ENCODE data around the gene NFIB. TPM values are rescaled to one million over a fixed set of nuclear protein-coding genes. Genes with fewer than 3 reads are reported as not detected.

Gene NFIB
- total RNA-seq, 2 donors from 2014 or later: 5.3 to 14.1 TPM

DNA sequence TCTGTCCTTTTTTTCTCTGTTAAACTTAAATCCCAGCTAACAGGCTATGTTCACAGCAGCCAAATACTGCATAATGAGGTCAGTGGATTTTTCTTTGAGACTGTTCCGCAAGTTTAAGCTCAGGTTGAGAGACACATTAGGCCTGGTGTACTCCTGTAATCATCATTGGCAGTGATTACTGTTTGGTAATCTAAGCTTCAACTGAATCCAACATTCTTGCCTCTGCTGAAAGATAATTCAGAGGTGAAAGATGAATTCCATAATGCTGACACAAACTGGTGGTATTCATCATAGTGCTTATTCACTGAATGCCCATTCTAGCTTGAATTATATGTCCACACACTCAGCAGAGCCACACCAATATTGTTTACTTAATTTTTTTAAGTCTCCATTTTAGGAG lies 108.5 kb downstream of the NFIB start:
- H3K27ac Mint-ChIP-seq: no peak overlapping the region
- H3K36me3 ChIP-seq (ENCODE audit: control insufficient read depth, insufficient read depth, low read length): no peaks in the 10 kb centered on the region
- H3K9me3 ChIP-seq (ENCODE audit: control insufficient read depth, low read length): no peaks in the 10 kb centered on the region
- H3K4me1 ChIP-seq (ENCODE audit: control insufficient read depth, insufficient read depth, low read length): no peaks in the 10 kb centered on the region
- no peak overlapping the region for H3K4me3 ChIP-seq (ENCODE audit: low read length)
- peaks cover 7% of the 10 kb centered on the region for H3K27me3 ChIP-seq (ENCODE audit: control insufficient read depth, insufficient read depth, low read length, poor library complexity, severe bottlenecking)
- no peak overlapping the region for H3K4me3 Mint-ChIP-seq
- TF ChIP-seq, protein P1, sequence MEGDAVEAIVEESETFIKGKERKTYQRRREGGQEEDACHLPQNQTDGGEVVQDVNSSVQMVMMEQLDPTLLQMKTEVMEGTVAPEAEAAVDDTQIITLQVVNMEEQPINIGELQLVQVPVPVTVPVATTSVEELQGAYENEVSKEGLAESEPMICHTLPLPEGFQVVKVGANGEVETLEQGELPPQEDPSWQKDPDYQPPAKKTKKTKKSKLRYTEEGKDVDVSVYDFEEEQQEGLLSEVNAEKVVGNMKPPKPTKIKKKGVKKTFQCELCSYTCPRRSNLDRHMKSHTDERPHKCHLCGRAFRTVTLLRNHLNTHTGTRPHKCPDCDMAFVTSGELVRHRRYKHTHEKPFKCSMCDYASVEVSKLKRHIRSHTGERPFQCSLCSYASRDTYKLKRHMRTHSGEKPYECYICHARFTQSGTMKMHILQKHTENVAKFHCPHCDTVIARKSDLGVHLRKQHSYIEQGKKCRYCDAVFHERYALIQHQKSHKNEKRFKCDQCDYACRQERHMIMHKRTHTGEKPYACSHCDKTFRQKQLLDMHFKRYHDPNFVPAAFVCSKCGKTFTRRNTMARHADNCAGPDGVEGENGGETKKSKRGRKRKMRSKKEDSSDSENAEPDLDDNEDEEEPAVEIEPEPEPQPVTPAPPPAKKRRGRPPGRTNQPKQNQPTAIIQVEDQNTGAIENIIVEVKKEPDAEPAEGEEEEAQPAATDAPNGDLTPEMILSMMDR (conservative IDR thresholded peaks at IDR 0.05): no peak
- no peaks in the 10 kb centered on the region for H3K27me3 Mint-ChIP-seq (ENCODE audit: insufficient read depth)
- WGBS, 2 experiments (ENCODE audit: insufficient coverage in 1 of 2, insufficient read length in 1 of 2): 97 to 100% methylated on average over 1 of the region's 1 CpG
- H3K4me1 Mint-ChIP-seq: peaks cover 5% of the 10 kb centered on the region
- H3K9ac ChIP-seq (ENCODE audit: extremely low read depth, low read length, poor library complexity, severe bottlenecking): no peak overlapping the region
- no peaks in the 10 kb centered on the region for H3K9me3 Mint-ChIP-seq
- H3K36me3 Mint-ChIP-seq (ENCODE audit: low read depth): no peaks in the 10 kb centered on the region
- no peak for DNase-seq
- no peak overlapping the region for H3K27ac ChIP-seq (ENCODE audit: low read depth, low read length)

DNA sequence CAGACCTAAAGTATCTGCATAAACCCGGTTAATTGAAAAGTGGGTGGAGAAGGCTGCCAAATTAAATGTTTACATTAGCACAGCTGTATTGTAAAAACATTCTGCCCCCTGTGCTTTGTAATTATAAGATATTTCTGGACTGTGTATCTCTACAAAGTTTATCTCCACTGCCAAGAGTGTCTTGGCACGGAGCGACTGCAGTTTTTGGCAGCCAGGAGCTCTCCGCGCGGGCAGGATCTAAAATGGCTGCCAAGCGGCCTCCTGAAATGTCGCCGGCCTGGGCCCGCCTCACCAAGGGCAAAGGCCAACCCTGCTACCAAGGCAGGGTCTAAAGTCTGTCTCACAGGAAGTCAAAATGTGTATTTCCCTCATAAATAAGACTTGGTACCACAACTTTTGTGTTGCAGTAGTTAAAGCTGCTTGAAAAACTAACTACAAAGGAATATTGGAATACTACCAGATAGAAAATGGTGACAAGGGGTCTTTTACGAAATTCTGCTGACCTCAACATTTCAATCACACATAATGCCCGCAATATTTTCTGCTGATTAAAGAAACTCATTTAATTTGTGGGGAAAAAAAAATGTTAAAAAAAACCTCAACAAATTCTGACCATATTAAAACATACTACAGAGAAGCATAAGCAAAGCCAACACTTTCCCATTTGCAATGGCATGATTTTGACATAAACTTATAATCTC lies 110.4 kb downstream of the NFIB start:
- Mint-ChIP-seq H3K9me3 (no peaks in the 10 kb centered on the region), H3K36me3 (ENCODE audit: low read depth) (no peaks in the 10 kb centered on the region), H3K27ac (no peak overlapping the region), H3K4me1 (peaks cover 13% of the 10 kb centered on the region), H3K4me3 (no peak overlapping the region), H3K27me3 (ENCODE audit: insufficient read depth) (no peaks in the 10 kb centered on the region)
- Histone ChIP-seq H3K4me3 (ENCODE audit: low read length) (no peak overlapping the region), H3K27ac (ENCODE audit: low read depth, low read length) (no peak overlapping the region), H3K9ac (ENCODE audit: extremely low read depth, low read length, poor library complexity, severe bottlenecking) (no peak overlapping the region), H3K27me3 (ENCODE audit: control insufficient read depth, insufficient read depth, low read length, poor library complexity, severe bottlenecking) (peaks cover 7% of the 10 kb centered on the region), H3K36me3 (ENCODE audit: control insufficient read depth, insufficient read depth, low read length) (no peaks in the 10 kb centered on the region), H3K9me3 (ENCODE audit: control insufficient read depth, low read length) (no peaks in the 10 kb centered on the region), H3K4me1 (ENCODE audit: control insufficient read depth, insufficient read depth, low read length) (no peaks in the 10 kb centered on the region)
- DNase-seq: no peak
- 94 to 100% methylated on average over 5 to 11 of the region's 12 CpGs for WGBS, 2 experiments (ENCODE audit: insufficient coverage in 1 of 2, insufficient read length in 1 of 2)
- TF ChIP-seq, protein P1 (conservative IDR thresholded peaks at IDR 0.05): no peak

DNA sequence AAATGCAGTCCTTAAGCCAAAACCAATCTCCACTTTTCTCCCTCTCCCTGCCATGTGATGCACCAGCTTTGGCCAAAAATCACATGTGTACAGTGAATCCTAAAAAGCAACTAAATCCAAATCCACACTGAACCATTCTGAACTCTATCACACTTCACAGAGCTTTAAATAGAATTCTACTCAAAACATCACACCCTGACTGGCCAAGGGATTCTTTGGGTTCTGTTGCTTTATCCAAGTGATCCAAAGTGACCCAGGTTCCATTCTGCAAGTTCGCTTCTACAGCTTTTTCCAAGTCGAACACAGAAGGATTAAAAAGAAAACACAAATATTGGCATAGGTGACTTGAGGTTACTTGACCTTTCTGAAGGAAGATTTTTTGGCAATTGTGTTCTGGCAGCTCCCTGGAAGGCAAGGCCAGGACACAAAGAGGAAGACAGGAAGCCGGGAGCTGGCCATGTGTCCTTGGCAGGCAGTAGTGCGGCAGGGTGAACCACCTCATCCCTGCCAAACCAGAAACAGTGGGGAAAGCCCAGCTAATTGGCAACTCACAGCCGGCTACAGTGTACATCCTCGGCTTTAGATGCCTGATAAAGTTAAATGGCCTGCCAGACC lies 115.0 kb downstream of the NFIB start:
- no peaks in the 10 kb centered on the region for H3K27me3 Mint-ChIP-seq (ENCODE audit: insufficient read depth)
- Histone ChIP-seq H3K4me1 (ENCODE audit: control insufficient read depth, insufficient read depth, low read length) (peaks cover 5% of the 10 kb centered on the region), H3K36me3 (ENCODE audit: control insufficient read depth, insufficient read depth, low read length) (no peaks in the 10 kb centered on the region), H3K9me3 (ENCODE audit: control insufficient read depth, low read length) (no peaks in the 10 kb centered on the region), H3K27me3 (ENCODE audit: control insufficient read depth, insufficient read depth, low read length, poor library complexity, severe bottlenecking) (no peaks in the 10 kb centered on the region), H3K9ac (ENCODE audit: extremely low read depth, low read length, poor library complexity, severe bottlenecking) (no peak overlapping the region), H3K4me3 (ENCODE audit: low read length) (no peak overlapping the region), H3K27ac (ENCODE audit: low read depth, low read length) (no peak overlapping the region)
- H3K9me3 Mint-ChIP-seq: no peaks in the 10 kb centered on the region
- H3K36me3 Mint-ChIP-seq (ENCODE audit: low read depth): no peaks in the 10 kb centered on the region
- H3K27ac Mint-ChIP-seq: no peak overlapping the region
- 69 to 83% methylated on average over 2 to 6 of the region's 6 CpGs for WGBS, 2 experiments (ENCODE audit: insufficient coverage in 1 of 2, insufficient read length in 1 of 2)
- TF ChIP-seq, protein P1 (conservative IDR thresholded peaks at IDR 0.05): no peak
- H3K4me1 Mint-ChIP-seq: peaks cover 17% of the 10 kb centered on the region
- no peak overlapping the region for H3K4me3 Mint-ChIP-seq
- no peak for DNase-seq

Measured in endodermal cell (in vitro differentiated cells).